Endothelial cell of umbilical vein (primary cell): ENCODE measurements around the gene C2orf15. TPM values are rescaled to one million over a fixed set of nuclear protein-coding genes. Genes with fewer than 3 reads are reported as not detected.

Source experiments
- BruUV-seq: library from RNA; stranded (reverse); fragments of 400-500 nt; replicated peaks from 2 replicates; lab custom pipeline; 2021; lab: Mats Ljungman, UMichigan
- CTCF ChIA-PET: fragments of 300-600, 350-600 bp; sonication (Branson Sonifier 250); formaldehyde crosslinking; loops from one replicate; lab custom pipeline; 2021; ENCODE audit warnings: antibody characterized with exemption, inconsistent platforms; lab: Charles Lee
- POLR2A ChIA-PET: fragments of 300-600, 350-600 bp; sonication (Branson Sonifier 250); formaldehyde crosslinking; loops from one replicate; lab custom pipeline; 2021; ENCODE audit warnings: antibody characterized with exemption, inconsistent platforms; lab: Charles Lee
- DNase-seq: peaks from one replicate; pipeline ENCODE4 v3.0.0-alpha.2; 2011; ENCODE audit warnings: low read depth, low spot score
- FAIRE-seq: peaks from 2 replicates; lab custom pipeline; 2011; peaks lifted over from hg19 to GRCh38; lab: Jason Lieb, UNC
- H2AFZ ChIP-seq: 2 replicates; pipeline ENCODE4 v1.6.0; 2012; ENCODE audit warnings: low read depth, low read length, control low read depth, inconsistent platforms
- H3K27ac ChIP-seq: 2 replicates; pipeline ENCODE4 v1.5.1; 2011; ENCODE audit warnings: low read depth, mild to moderate bottlenecking, control low read depth, low read length, moderate library complexity; ENCODE audit not compliant: insufficient read depth
- H3K27me3 ChIP-seq, 2 experiments: 2 replicates each; pipeline versions ENCODE4 v1.6.0 to v1.6.1; 2011; ENCODE audit warnings: low read length in 2 of 2, mixed read lengths in 1 of 2; ENCODE audit not compliant: control insufficient read depth in 2 of 2, insufficient read depth in 2 of 2
- H3K36me3 ChIP-seq, 2 experiments: 2 replicates in 1 of 2; 3 replicates in 1 of 2; pipeline ENCODE4 v1.5.1; 2011; ENCODE audit warnings: low read length in 2 of 2, mild to moderate bottlenecking in 1 of 2, moderate library complexity in 1 of 2; ENCODE audit not compliant: control insufficient read depth in 2 of 2, insufficient read depth in 2 of 2; ENCODE audit errors: extremely low read depth in 1 of 2
- H3K4me1 ChIP-seq: 3 replicates; pipeline ENCODE4 v1.5.1; 2011; ENCODE audit warnings: mild to moderate bottlenecking, low read length; ENCODE audit not compliant: control insufficient read depth, insufficient read depth; ENCODE audit errors: extremely low read depth
- H3K4me2 ChIP-seq: 2 replicates; pipeline ENCODE4 v1.6.1; 2011; ENCODE audit warnings: low read length, control low read depth, mixed read lengths; ENCODE audit not compliant: insufficient read depth
- H3K4me3 ChIP-seq, 3 experiments: fragments of 200-600 bp in 1 of 3; sonication (generic), shearing (Covaris generic) in 1 of 3; replicated peaks in 1 of 3; 2 replicates each; pipeline ENCODE4 v1.5.1; 2011 to 2016; ENCODE audit warnings: control low read depth in 3 of 3, low read length in 3 of 3, mild to moderate bottlenecking in 2 of 3, inconsistent platforms in 1 of 3, low read depth in 1 of 3, moderate library complexity in 1 of 3; ENCODE audit not compliant: insufficient read depth in 1 of 3
- H3K79me2 ChIP-seq: 2 replicates; pipeline ENCODE4 v1.6.0; 2012; ENCODE audit warnings: low read length, inconsistent platforms; ENCODE audit not compliant: control insufficient read depth, insufficient read depth
- H3K9ac ChIP-seq: replicated peaks from 2 replicates; pipeline ENCODE3; 2011; ENCODE audit warnings: low read length, control low read depth; ENCODE audit not compliant: insufficient read depth; ENCODE audit errors: extremely low read depth
- H3K9me1 ChIP-seq: replicated peaks from 3 replicates; pipeline ENCODE4 v1.6.0; 2011; ENCODE audit warnings: mild to moderate bottlenecking, low read length; ENCODE audit not compliant: control insufficient read depth, insufficient read depth; ENCODE audit errors: extremely low read depth
- H3K9me3 ChIP-seq: replicated peaks from 2 replicates; pipeline ENCODE4 v1.5.1; 2012; ENCODE audit warnings: low read length, inconsistent platforms; ENCODE audit not compliant: control insufficient read depth, insufficient read depth
- H4K20me1 ChIP-seq: replicated peaks from 2 replicates; pipeline ENCODE3; 2011; ENCODE audit warnings: mild to moderate bottlenecking, low read length; ENCODE audit not compliant: control insufficient read depth, insufficient read depth; ENCODE audit errors: extremely low read depth
- CTCF ChIP-seq, 2 donors: IDR thresholded peaks; 1 replicate in 1 of 2; 2 replicates in 1 of 2; pipeline ENCODE4 v1.5.1; 2011; ENCODE audit warnings: low read length in 2 of 2, mild to moderate bottlenecking in 2 of 2, moderate library complexity in 2 of 2, control low read depth in 1 of 2, inconsistent platforms in 1 of 2, low read depth in 1 of 2; ENCODE audit not compliant: insufficient read depth in 1 of 2; ENCODE audit errors: extremely low read depth in 1 of 2
- EZH2 ChIP-seq: IDR thresholded peaks from 2 replicates; pipeline ENCODE4 v1.6.1; 2012; ENCODE audit warnings: borderline replicate concordance, low read depth, mild to moderate bottlenecking, moderate library complexity, low read length, inconsistent platforms; ENCODE audit not compliant: severe bottlenecking
- FOS ChIP-seq: IDR thresholded peaks from 2 replicates; pipeline ENCODE4 v1.6.1; 2011; ENCODE audit warnings: mild to moderate bottlenecking, low read length, moderate library complexity, borderline replicate concordance; ENCODE audit not compliant: insufficient read depth
- GATA2 ChIP-seq: IDR thresholded peaks from 2 replicates; pipeline ENCODE4 v1.7.0; 2011; ENCODE audit warnings: low read depth, mild to moderate bottlenecking, moderate library complexity, mixed read lengths, low read length; ENCODE audit not compliant: insufficient read length, insufficient read depth
- JUN ChIP-seq: IDR thresholded peaks from 2 replicates; pipeline ENCODE4 v1.6.1; 2011; ENCODE audit warnings: borderline replicate concordance, low read depth; ENCODE audit not compliant: insufficient read length, insufficient read depth
- MAX ChIP-seq: IDR thresholded peaks from 2 replicates; pipeline ENCODE4 v1.6.1; 2011; ENCODE audit not compliant: insufficient read depth, insufficient read length
- MYC ChIP-seq: IDR thresholded peaks from one replicate; pipeline ENCODE4 v1.6.1; 2011; ENCODE audit warnings: mild to moderate bottlenecking, low read depth, low read length
- POLR2A ChIP-seq: IDR thresholded peaks from 2 replicates; pipeline ENCODE4 v1.6.1; 2012; ENCODE audit warnings: low read depth, mild to moderate bottlenecking, control low read depth, low read length
- POLR2AphosphoS5 ChIP-seq: IDR thresholded peaks from 2 replicates; pipeline ENCODE4 v1.6.1; 2012; ENCODE audit warnings: low read depth, mild to moderate bottlenecking, control low read depth, low read length, moderate library complexity; ENCODE audit not compliant: insufficient read depth
- dilution Hi-C: fragments of 300-500 bp; cut with MboI; formaldehyde crosslinking; loops from one replicate; pipeline ENCODE4 v1.15.0; 2019; ENCODE audit warnings: low sequenced_read_pairs; ENCODE audit not compliant: extremely low pct_ligation_motif_present
- intact Hi-C: fragments of 100-400 bp; cut with micrococcal nuclease; formaldehyde crosslinking; loops from one replicate; pipeline ENCODE4 v1.10.0; 2022
- polyA plus RNA-seq, 4 experiments: library from polyadenylated mRNA; depleted of rRNA in 3 of 4; stranded (reverse) in 3 of 4; unstranded in 1 of 4; fragments of >200 nt; gene quantifications; 2 replicates each; pipeline versions ENCODE4 v1.2.1 to v1.2.3, GENCODE V29; 2011 to 2012; ENCODE audit warnings: missing spikeins in 1 of 4
- total RNA-seq: library from RNA; stranded (reverse); gene quantifications from 2 replicates; pipeline ENCODE4 v1.2.3, GENCODE V29; 2021

Gene C2orf15
- total and polyA plus RNA-seq, 2 donors (not counting 3 experiments of a cell fraction or from before 2014, with no cell fraction given), result not detected

DNA sequence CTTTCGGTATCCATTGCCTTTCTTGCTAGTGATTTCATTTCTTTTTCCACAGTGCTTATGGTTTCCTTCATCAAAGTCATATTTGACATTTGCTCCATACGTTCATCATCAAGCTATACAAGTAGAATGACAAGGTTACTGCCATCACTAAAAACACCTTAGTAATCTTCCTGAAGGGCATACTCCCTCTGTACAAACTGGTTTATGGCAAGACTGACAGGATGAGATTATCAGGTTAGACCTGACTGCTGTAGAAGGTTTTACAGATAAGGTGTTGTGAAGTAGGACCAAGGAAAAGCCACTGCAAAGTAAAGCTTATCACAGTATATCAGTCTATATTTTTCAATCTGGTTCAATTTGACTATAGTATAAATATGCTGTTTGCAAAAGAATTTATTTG, 37.5 kb upstream of the C2orf15 start:
- Histone ChIP-seq H2AFZ (no peak overlapping the region), H3K4me2 (no peak overlapping the region), H3K27me3 (no peaks in the 10 kb centered on the region), H3K4me1 (no peaks in the 10 kb centered on the region), H3K79me2 (no peaks in the 10 kb centered on the region), H3K36me3 (no peaks in the 10 kb centered on the region), H3K9me3 (no peaks in the 10 kb centered on the region), H3K27ac (no peak overlapping the region), H4K20me1 (no peaks in the 10 kb centered on the region), H3K9me1 (no peaks in the 10 kb centered on the region), H3K9ac (no peak overlapping the region), H3K4me3 (no peak overlapping the region)
- ChIA-PET POLR2A (no interaction called here), CTCF (no interaction called here)
- dilution Hi-C loops, result no loop called here
- TF ChIP-seq FOS (no peak), POLR2AphosphoS5 (no peak), EZH2 (no peak), MYC (no peak), MAX (no peak), POLR2A (no peak), GATA2 (no peak), JUN (no peak), CTCF (IDR thresholded peaks at IDR 0.05; ENCODE audit: extremely low read depth in 1 of 2, insufficient read depth in 1 of 2, low read depth in 1 of 2, low read length in 2 of 2) (no peak)
- FAIRE-seq, result no peak
- intact Hi-C loops, result no loop called here
- BruUV-seq, result no TSS peak
- no peak for DNase-seq
